GM18870 (cell line): ENCODE measurements around the gene SDHAF2.
"Not testable (repeated sequence)": the region's sequence is repeated elsewhere in the genome, so short reads cannot be mapped to it uniquely, and the experiment has no call there.

Experiments
- ATAC-seq: cut with Tn5 transposase; IDR thresholded peaks from one replicate; pipeline ENCODE4 v1.9.1; 2021; ENCODE audit warnings: moderate library complexity; ENCODE audit not compliant: unreplicated experiment

Gene SDHAF2

GRCh38 chr11:61429691-61430582 lies at the start of gene SDHAF2, which contains the start of gene CPSF7:
Gene SDHAF2 (plus strand): TSS chr11:61430124. CDS start chr11:61430147, 23 bp downstream.
Gene CPSF7 (minus strand): TSS chr11:61429975. CDS start chr11:61429235, 740 bp downstream.
- ATAC-seq, result peak; percentile 61

GRCh38 chr11:61380884-61381283 lies 49.0 kb upstream of the SDHAF2 start:
- ATAC-seq, result no peak

- ATAC-seq, result not testable (repeated sequence)
Measured at GRCh38 chr11:61383859-61384258, 46.1 kb upstream of the SDHAF2 start.

- ATAC-seq, result no peak
Measured at GRCh38 chr11:61384271-61385242, 45.4 kb upstream of the SDHAF2 start.

GRCh38 chr11:61390161-61390560 lies 39.8 kb upstream of the SDHAF2 start:
- no peak for ATAC-seq

- no peak for ATAC-seq
Measured at GRCh38 chr11:61392981-61393595, 36.8 kb upstream of the SDHAF2 start.

- no peak for ATAC-seq
Measured at GRCh38 chr11:61401173-61401572, 28.8 kb upstream of the SDHAF2 start.

GRCh38 chr11:61401573-61401972 lies 28.4 kb upstream of the SDHAF2 start:
- no peak for ATAC-seq

- ATAC-seq, result no peak
Measured at GRCh38 chr11:61403658-61404057, 26.3 kb upstream of the SDHAF2 start.

GRCh38 chr11:61404103-61404502 lies 25.8 kb upstream of the SDHAF2 start:
- no peak for ATAC-seq

GRCh38 chr11:61404641-61405040 lies 25.3 kb upstream of the SDHAF2 start:
- no peak for ATAC-seq

- no peak for ATAC-seq
Measured at GRCh38 chr11:61406067-61406466, 23.9 kb upstream of the SDHAF2 start.

- no peak for ATAC-seq
Measured at GRCh38 chr11:61406991-61407728, 22.8 kb upstream of the SDHAF2 start.

- no peak for ATAC-seq
Measured at GRCh38 chr11:61411589-61411988, 18.3 kb upstream of the SDHAF2 start.

GRCh38 chr11:61413496-61413895 lies 16.4 kb upstream of the SDHAF2 start:
- ATAC-seq, result no peak

- ATAC-seq, result no peak
Measured at GRCh38 chr11:61414547-61414946, 15.4 kb upstream of the SDHAF2 start.

GRCh38 chr11:61415381-61415780 lies 14.5 kb upstream of the SDHAF2 start:
- ATAC-seq, result no peak

- ATAC-seq, result no peak
Measured at GRCh38 chr11:61416941-61417340, 13.0 kb upstream of the SDHAF2 start.

GRCh38 chr11:61417670-61418069 lies 12.3 kb upstream of the SDHAF2 start:
- no peak for ATAC-seq

- no peak for ATAC-seq
Measured at GRCh38 chr11:61418136-61418535, 11.8 kb upstream of the SDHAF2 start.
